GM08714 (cell line): ENCODE results near the gene PRR19.
A peak's percentile ranks its signal among the peaks of the same experiment; 100 is the strongest.

Experiments used
- H3K4me3 ChIP-seq: fragments of 200-500 bp; sonication (Bioruptor generic); 2 replicates; pipeline ENCODE4 v1.5.1; 2014; ENCODE audit warnings: mild to moderate bottlenecking, low read length, inconsistent platforms
- ZNF274 ChIP-seq: IDR thresholded peaks from 2 replicates; pipeline ENCODE4 v1.6.1; 2012; ENCODE audit warnings: mild to moderate bottlenecking, low read depth, low read length

Gene PRR19

DNA sequence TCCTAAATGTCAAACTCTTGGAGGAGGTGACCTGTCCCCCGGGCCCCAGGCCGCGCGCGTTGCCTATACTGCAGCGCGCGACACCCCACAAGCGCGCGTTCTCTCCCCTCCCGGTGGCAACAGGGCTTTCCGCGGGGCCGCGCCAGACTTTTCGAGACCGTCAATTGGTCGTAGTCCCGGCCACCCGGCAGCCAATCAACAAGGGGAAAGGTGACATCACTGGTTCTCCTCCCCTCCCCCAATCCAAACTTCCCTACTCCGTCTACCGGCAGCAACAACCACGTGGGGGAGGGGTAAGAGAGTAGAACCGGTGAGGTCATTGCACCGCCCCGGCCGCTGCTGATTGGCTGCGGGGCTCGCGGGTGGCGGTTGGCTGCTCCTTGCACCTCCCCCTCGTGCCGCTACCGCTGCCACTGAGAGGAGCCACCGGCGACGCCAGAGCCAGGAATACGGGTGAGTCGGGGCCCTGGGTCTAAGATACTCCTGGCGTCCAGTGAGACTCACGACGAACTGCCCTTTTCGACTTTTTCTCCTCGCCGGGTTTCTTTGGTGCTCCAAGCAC, 33.7 kb upstream of the PRR19 start:
- no peak for TF ChIP-seq ZNF274
- H3K4me3 ChIP-seq, result peak overlapping the region; percentile 74

GRCh38 chr19:42268704-42269477, 33.0 kb upstream of the PRR19 start, which contains the start of gene CIC:
Gene CIC, plus strand, starts transcription at chr19:42269252. Its CDS starts 2,532 bp downstream, at chr19:42271784.
- no peak for TF ChIP-seq ZNF274

DNA sequence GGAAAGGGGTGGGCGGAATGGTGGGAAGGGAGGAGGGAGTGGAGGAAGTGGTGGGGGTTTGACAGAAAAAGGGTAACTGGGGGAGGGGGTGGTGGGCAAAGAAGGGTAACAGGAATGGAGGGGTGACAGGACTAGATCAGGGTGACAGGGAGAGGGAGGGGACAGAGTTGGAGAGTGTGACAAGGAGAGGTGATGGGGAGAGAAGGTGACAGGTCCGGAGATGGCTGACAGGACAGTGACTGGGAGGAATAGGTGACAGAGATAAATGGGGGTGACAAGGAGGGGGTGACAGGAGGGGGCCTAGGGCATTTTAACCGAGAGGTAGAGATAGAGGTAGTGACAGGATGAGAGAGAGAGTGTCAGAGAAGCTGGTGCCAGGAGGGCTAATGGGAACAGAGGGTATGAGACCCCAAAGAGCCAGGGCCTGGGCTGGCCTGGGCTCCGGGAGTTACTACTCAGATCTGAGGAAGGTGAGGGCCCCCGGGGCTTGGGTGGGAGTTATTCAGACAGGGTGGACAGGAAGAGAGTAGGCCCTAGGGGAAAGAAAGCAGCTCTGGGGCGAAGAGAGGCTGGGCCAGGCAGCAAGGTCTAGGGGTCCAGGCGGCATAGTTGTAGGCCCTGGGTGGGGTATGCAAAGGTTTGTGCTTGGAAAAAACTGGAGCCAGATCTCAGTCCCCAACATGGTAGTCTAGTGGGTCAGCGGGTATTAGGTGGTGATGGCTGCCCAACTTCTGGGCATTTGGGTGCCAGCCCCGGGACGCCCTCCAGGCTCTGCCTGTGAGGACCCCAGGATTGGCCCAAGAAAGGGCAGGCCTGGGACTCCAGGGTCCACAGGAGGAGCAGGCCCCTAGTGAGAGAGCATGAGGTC, 32.2 kb upstream of the PRR19 start:
- TF ChIP-seq ZNF274, result no peak
- H3K4me3 ChIP-seq, result peak overlapping the region; percentile 91

More at GRCh38 chr19:42268704-42269477, 33.0 kb upstream of the PRR19 start, which contains the start of gene CIC:
- H3K4me3 ChIP-seq, result peak within 1 kb of the TSS; percentile 91

DNA sequence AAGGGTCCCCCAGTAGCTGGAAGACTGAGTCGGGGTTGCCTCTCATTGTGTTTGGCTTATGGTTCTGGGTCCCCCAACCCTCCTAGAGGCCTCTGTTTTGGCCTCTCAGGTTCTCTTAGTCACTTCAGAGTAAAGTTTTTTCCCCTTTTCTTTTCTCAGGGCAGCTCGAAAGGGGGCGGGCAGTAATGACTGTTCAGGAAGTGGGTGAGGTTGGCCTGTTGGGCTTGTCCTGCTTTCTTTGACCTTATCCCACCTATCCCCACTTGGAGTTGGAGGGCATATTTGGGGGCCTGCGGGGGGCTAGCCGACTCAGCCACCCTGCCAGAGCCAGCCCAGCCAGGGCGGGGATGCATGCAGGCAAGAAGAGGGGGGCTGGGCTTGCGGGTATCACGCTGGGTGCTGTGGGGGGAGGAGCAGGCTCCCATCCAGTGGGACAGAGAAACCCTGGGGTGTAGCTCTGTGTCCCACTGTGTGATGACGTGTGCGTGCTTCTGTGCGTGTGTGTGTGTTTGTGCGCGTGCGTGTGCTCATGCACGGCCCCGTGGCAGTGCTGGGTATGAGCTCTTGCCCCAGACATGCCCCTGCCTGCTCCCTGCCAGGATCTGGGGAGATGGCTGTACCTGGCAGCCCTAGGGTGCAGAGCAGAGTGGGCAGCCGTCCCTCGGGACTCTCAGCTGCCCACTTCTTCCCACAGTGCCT, 31.4 kb upstream of the PRR19 start:
- H3K4me3 ChIP-seq, result peak overlapping the region; percentile 91
- no peak for TF ChIP-seq ZNF274

GRCh38 chr19:42271045-42271419, 30.9 kb upstream of the PRR19 start:
- H3K4me3 ChIP-seq, result peak overlapping the region; percentile 91; the same call in 1 of the 2 replicates
- no peak for TF ChIP-seq ZNF274

DNA sequence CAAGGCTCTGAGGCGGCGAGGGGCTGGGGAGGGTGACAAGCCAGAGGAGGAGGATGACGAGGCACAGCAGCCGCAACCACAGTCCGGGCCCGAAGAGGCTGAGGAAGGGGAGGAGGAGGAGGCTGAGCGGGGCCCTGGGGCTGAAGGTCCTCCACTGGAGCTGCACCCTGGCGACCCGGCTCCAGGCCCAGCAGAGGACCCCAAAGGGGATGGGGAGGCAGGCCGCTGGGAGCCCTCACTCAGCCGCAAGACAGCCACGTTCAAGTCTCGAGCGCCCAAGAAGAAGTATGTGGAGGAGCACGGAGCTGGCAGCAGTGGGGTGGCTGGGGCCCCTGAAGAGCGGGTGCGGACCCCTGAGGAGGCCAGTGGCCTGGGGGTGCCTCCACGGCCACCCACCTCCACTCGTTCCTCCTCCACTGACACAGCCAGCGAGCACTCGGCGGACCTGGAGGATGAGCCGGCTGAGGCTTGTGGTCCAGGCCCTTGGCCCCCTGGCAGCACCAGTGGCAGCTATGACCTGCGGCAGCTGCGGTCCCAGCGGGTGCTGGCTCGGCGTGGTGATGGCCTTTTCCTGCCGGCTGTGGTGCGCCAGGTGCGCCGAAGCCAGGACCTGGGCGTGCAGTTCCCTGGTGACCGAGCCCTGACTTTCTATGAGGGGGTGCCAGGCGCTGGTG, 29.9 kb upstream of the PRR19 start:
- H3K4me3 ChIP-seq, result no peak overlapping the region
- no peak for TF ChIP-seq ZNF274

DNA sequence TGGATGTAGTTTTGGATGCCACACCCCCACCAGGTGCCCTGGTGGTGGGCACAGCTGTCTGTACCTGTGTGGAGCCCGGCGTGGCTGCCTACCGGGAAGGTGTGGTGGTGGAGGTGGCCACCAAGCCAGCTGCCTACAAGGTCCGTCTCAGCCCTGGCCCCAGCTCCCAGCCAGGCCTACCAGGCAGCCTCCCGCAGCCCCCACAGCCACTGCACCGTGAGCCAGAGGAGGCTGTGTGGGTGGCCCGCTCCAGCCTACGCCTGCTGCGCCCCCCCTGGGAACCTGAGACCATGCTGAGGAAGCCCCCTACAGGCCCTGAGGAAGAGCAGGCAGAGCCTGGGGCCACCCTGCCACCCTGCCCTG, 29.4 kb upstream of the PRR19 start:
- TF ChIP-seq ZNF274, result no peak
- no peak overlapping the region for H3K4me3 ChIP-seq

- H3K4me3 ChIP-seq, result no peak overlapping the region
- no peak for TF ChIP-seq ZNF274
Observed at GRCh38 chr19:42272989-42273406, 28.9 kb upstream of the PRR19 start.

GRCh38 chr19:42273407-42274064, 28.4 kb upstream of the PRR19 start:
- TF ChIP-seq ZNF274, result no peak
- no peak overlapping the region for H3K4me3 ChIP-seq

GRCh38 chr19:42274065-42274682, 27.8 kb upstream of the PRR19 start:
- no peak overlapping the region for H3K4me3 ChIP-seq
- TF ChIP-seq ZNF274, result no peak

- no peak overlapping the region for H3K4me3 ChIP-seq
- TF ChIP-seq ZNF274, result no peak
Observed at GRCh38 chr19:42275103-42275502, 26.8 kb upstream of the PRR19 start.

- H3K4me3 ChIP-seq, result no peak overlapping the region
- no peak for TF ChIP-seq ZNF274
Observed at GRCh38 chr19:42275517-42275916, 26.4 kb upstream of the PRR19 start.

GRCh38 chr19:42276284-42276683, 25.6 kb upstream of the PRR19 start:
- TF ChIP-seq ZNF274, result no peak
- no peak overlapping the region for H3K4me3 ChIP-seq
